HG03460 (cell line): Measurements from ENCODE around the gene SAMD4A.

Experiments used
- ATAC-seq: cut with Tn5 transposase; IDR thresholded peaks from one replicate; pipeline ENCODE4 v1.9.1; 2021; ENCODE audit not compliant: unreplicated experiment

The SAMD4A gene

GRCh38 chr14:54700717-54701116 lies 133.8 kb downstream of the SAMD4A start:
- ATAC-seq = no peak

GRCh38 chr14:54702014-54702491 lies 135.1 kb downstream of the SAMD4A start:
- no peak for ATAC-seq

GRCh38 chr14:54702492-54702891 lies 135.6 kb downstream of the SAMD4A start:
- ATAC-seq = no peak

DNA sequence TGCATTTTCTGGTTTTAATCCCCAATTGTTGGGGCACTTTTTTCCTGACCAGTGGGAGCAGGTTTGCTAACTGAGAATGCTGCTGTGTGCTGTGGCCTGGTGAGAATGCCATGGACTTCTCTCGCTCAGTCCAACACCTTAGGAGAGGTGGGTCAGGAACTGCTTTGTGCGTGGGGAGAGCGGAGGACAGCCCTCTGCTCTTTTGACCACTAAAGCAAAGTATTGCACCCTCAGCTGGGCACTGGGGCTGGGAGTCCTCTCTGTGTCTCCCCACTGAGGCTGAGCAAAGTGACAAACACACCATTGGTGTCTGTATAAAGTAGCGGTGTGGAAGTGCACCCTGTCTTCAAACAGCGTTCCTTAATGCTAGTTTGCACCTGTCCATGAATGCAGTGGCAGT lies 136.2 kb downstream of the SAMD4A start:
- ATAC-seq = no peak

DNA sequence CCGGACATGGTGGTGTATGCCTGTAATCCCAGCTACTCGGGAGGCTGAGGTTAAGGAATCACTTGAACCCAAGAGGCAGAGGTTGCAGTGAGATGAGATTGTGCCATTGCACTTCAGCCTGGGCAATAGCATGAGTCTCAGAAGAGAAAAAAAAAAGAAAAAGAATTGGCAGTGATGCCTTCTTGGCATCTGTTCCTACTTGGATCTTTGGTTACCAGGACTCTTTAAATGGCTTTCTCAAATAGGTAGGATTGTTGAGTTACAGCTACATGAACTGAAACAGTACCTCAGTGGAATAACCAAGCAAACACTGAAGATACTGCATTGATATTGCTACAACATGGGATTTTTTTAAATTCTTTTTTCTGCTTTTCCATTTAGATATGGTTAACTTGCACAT lies 136.8 kb downstream of the SAMD4A start:
- no peak for ATAC-seq

- ATAC-seq = no peak
Measured at GRCh38 chr14:54704768-54705167, 137.8 kb downstream of the SAMD4A start.

DNA sequence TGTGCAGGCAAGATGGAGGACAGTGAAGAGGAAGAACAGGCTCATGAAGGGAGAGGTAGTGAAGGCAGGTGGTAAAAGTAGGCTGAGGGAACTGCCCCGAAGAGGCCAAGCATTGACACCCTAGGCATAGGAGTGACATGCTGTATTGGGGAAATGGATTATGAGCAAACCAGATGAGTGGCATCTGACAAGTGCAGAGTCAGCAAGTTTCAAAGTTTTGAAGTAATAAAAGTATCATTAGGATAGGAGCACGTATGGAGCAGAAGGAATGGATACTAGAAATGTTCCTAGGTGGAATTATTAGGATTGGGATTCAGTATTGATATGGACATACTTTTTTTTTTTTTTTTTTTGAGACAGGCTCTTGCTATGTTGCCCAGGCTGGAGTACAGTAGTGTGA lies 139.8 kb downstream of the SAMD4A start:
- no peak for ATAC-seq

DNA sequence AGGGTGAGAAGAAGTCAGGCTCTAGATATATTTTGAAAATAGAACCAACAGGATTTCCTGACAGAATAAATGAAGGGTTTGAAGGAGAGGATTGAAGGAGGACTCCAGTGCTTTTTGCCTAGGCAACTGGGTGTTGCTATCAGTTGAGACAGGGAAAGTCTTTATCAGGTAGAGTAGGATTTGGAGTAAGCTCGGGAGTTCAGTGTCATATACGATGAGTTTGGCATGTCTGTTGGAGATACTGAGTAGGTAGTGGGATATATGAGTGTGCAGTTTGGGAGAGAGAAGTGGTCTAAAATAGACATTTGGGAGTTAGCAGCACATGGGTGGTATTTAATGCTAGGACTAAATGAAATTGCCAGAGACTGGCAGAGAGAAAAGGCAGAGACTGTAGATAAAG lies 141.2 kb downstream of the SAMD4A start:
- no peak for ATAC-seq

GRCh38 chr14:54708982-54709381 lies 142.1 kb downstream of the SAMD4A start:
- ATAC-seq = no peak

GRCh38 chr14:54709444-54709843 lies 142.5 kb downstream of the SAMD4A start:
- peak; percentile 77 for ATAC-seq

- no peak for ATAC-seq
Measured at GRCh38 chr14:54709867-54710266, 142.9 kb downstream of the SAMD4A start.

DNA sequence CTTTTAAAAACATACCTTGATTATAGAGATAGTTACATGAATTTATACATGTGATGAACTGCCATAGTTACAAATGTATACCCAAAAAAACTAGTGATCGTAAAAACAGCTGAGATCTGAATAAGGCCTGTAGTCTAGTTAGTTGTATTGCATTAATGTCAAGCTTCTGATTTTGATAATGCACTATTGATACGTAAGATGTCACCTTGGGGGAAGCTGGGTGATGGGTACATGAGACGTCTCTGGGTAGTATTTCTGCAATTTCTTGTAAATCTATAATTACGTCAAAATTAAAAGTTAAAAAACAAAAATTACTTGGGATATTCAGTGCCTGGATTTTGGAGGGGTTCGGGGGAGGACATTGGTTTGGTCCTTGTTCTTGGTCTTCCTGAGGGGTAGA lies 144.4 kb downstream of the SAMD4A start:
- no peak for ATAC-seq

- ATAC-seq = no peak
Measured at GRCh38 chr14:54711812-54712464, 145.0 kb downstream of the SAMD4A start.

DNA sequence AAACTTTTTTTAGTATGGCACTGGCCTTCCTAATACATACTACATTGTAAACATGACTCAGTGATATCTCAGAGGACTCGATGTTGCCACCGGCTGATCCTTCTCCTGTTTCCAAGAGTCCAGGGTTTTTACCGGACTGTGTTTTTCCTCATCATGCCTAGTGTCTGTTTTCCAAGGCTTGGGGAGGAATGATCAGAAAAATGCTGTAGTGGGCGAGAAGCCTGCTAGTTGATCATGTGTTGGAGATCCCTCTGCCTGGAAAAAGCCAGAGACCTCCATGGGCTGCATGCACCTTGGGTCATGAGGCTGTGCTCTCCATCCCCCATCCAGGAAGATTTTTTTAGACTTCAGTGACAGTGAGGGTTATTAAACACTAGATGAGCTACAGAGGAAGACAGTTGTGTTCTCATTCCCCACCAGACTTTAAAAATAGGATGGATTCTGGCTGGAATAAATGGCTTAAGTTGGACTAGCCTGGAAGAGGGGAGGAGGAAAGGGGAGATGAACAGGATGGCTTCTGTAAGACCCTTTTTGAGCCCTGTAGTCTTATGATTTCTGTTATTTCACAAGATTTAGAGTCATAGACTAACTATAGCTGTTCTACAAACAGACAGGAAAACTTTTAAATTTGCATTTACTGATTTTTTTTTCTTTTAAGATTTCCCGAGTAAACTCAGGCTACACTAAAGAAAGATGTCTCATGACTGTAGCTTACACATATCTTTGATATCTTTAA lies 145.7 kb downstream of the SAMD4A start:
- ATAC-seq = no peak

DNA sequence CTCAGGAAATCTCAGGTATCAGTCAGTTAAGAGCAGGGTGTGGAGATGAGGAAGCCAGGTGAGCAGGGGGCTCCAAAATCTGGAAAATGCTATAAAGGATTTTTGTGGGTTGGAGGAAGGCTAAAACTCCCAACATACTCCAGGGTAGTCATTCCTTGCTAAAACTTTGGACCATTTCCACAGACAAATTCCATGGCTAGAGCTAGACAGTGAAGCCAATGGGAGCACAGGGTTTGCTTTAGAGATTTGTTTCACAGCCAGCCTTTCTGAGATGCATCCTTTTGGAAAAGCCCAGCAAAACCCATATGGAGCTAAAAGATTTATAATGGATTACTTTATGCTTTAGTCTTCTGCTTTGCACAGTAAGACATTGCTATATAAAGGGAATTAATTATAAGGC lies 146.5 kb downstream of the SAMD4A start:
- no peak for ATAC-seq

- no peak for ATAC-seq
Measured at GRCh38 chr14:54715239-54715638, 148.3 kb downstream of the SAMD4A start.

GRCh38 chr14:54715811-54716210 lies 148.9 kb downstream of the SAMD4A start:
- no peak for ATAC-seq

DNA sequence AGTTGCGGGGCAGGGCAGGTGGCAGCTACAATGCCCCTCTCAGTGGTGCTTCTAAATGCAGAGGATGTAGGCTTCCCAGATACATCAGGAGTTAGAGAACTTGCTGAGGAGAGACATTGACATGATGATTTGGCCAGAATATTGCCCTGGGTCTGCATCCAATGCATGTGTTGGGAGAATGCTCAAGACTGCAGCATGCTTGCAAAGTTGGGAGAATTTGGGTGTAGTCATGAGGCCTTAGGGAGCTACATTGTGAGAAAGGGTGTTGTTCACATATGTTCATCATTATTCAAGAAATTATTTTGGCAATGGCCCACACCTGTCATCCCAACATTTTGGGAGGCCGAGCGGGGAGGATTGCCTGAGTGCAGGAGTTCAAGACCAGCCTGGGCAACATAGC lies 149.9 kb downstream of the SAMD4A start:
- no peak for ATAC-seq

GRCh38 chr14:54718046-54718445 lies 151.1 kb downstream of the SAMD4A start:
- no peak for ATAC-seq

DNA sequence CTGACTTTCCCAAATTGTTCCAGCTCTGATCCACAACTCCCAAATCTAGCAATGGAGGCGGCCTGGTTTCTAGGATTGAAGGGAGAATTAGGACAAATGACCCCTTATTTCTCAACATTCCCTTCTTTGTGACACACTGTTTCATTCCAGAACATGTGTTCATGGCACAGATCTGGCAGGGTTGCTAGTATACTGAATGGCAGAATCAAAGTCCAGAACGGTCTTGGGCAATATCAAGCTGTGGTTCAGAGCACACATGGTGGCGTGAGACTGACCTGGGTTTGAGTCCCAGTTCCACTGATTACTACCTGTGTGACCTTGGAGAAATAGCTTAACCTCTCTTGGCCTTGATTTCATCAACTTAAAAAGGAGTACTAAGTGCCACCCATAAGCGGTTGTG lies 152.5 kb downstream of the SAMD4A start:
- ATAC-seq = no peak

DNA sequence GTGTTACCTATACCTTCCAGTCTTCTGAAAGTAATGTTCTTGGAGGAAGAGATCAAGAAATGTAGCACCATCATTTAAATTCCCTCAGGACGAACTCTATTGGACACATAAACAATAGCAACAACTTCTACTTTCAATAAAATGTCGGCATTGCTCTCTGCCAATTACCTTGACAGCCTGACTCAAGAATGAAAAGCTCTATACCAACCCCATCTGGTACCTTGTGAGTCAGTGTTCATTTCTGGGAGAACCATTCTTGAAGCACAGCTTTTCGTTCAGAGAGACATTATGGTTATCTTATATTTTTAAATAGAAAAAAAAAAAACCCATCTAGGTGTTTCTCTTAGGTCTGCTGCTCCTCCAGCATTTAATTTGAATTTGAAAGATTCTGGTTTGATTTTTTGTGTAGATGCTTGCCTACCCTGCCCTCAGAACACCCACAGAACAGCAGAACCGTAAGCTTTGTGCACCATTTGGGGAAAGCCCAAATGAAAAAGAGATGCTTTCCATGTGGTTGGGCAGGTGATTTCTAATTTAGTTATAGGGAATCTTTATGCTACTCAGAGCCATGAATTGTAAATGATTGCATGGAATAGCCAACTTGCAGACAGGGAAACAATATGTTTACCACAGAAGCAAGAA lies 156.0 kb downstream of the SAMD4A start:
- no peak for ATAC-seq

DNA sequence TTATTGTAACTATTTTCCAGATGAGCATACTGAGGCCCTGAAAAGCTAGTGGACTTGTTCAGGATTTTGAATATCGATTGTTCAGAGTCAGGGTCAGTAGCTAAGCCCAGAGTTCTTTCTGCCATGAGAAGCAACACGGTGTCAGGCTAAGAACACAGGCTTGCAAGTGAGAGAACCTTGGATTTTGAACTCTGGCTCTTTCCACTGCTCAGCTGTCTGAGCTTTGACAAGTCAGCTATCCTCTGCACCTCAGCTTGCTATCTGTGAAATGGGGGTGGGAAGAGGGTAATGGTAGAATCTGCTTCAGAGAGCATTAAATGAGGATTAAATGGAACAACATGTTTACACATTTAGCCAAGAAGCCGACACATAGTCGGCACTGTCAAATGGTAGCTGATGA lies 157.2 kb downstream of the SAMD4A start:
- ATAC-seq = no peak
